IPS-NIHi7 (cell line): ENCODE data around the gene APBB2.
"Not testable (repeated sequence)": the region's sequence is repeated elsewhere in the genome, so short reads cannot be mapped to it uniquely, and the experiment has no call there.

Source experiments
- DNase-seq: peaks from one replicate; pipeline ENCODE4 v3.0.0; 2012; ENCODE audit warnings: mixed read lengths; ENCODE audit errors: extremely low spot score

APBB2 gene

GRCh38 chr4:41015016-41015675, 199.2 kb downstream of the APBB2 start:
- no peak for DNase-seq

GRCh38 chr4:41014158-41014557, 200.2 kb downstream of the APBB2 start:
- DNase-seq = no peak

- DNase-seq = peak; percentile 34
Measured at GRCh38 chr4:41013746-41014145, 200.6 kb downstream of the APBB2 start.

- DNase-seq = no peak
Measured at GRCh38 chr4:41012911-41013310, 201.4 kb downstream of the APBB2 start.

- DNase-seq = no peak
Measured at GRCh38 chr4:41012293-41012692, 202.0 kb downstream of the APBB2 start.

GRCh38 chr4:41009411-41009810, 204.9 kb downstream of the APBB2 start:
- DNase-seq = no peak

GRCh38 chr4:41006141-41006540, 208.2 kb downstream of the APBB2 start:
- DNase-seq = no peak

- DNase-seq = no peak
Measured at GRCh38 chr4:41002309-41002708, 212.0 kb downstream of the APBB2 start.

GRCh38 chr4:41000356-41000755, 214.0 kb downstream of the APBB2 start:
- DNase-seq = no peak

GRCh38 chr4:40998675-40999358, 215.5 kb downstream of the APBB2 start:
- peak; percentile 22 for DNase-seq

- DNase-seq = no peak
Measured at GRCh38 chr4:40995850-40996249, 218.5 kb downstream of the APBB2 start.

- not testable (repeated sequence) for DNase-seq
Measured at GRCh38 chr4:40994321-40994720, 220.0 kb downstream of the APBB2 start.

- not testable (repeated sequence) for DNase-seq
Measured at GRCh38 chr4:40993296-40993693, 221.0 kb downstream of the APBB2 start.

GRCh38 chr4:40992472-40993295, 221.7 kb downstream of the APBB2 start:
- DNase-seq = no peak

GRCh38 chr4:40991908-40992307, 222.4 kb downstream of the APBB2 start:
- no peak for DNase-seq

- no peak for DNase-seq
Measured at GRCh38 chr4:40990899-40991265, 223.5 kb downstream of the APBB2 start.

- DNase-seq = no peak
Measured at GRCh38 chr4:40990236-40990898, 224.0 kb downstream of the APBB2 start.

- no peak for DNase-seq
Measured at GRCh38 chr4:40987151-40987550, 227.2 kb downstream of the APBB2 start.

- DNase-seq = no peak
Measured at GRCh38 chr4:40986375-40986774, 228.0 kb downstream of the APBB2 start.

GRCh38 chr4:40984051-40984450, 230.3 kb downstream of the APBB2 start:
- no peak for DNase-seq

GRCh38 chr4:40980318-40980883, 233.9 kb downstream of the APBB2 start:
- peak; percentile 45 for DNase-seq

GRCh38 chr4:40978548-40978947, 235.8 kb downstream of the APBB2 start:
- no peak for DNase-seq
